Progenitor cell of endocrine pancreas (in vitro differentiated cells): Measurements from ENCODE around the gene AGPAT4. TPM values are rescaled to one million over a fixed set of nuclear protein-coding genes. Genes with fewer than 3 reads are reported as not detected.

Source experiments
- DNase-seq: peaks from one replicate; pipeline ENCODE4 v3.0.0; 2021; ENCODE audit warnings: low spot score; ENCODE audit not compliant: unreplicated experiment
- H3K27ac Mint-ChIP-seq: 2 replicates; pipeline ENCODE4 v1.8.0; 2021; ENCODE audit warnings: mild to moderate bottlenecking, moderate library complexity, mixed read lengths
- H3K27me3 Mint-ChIP-seq: 2 replicates; pipeline ENCODE4 v1.8.0; 2021; ENCODE audit warnings: mixed read lengths
- H3K36me3 Mint-ChIP-seq: 2 replicates; pipeline ENCODE4 v1.8.0; 2022; ENCODE audit warnings: mixed read lengths; ENCODE audit not compliant: insufficient read depth
- H3K4me1 Mint-ChIP-seq: 2 replicates; pipeline ENCODE4 v1.8.0; 2021; ENCODE audit warnings: low read depth, mixed read lengths
- H3K4me3 Mint-ChIP-seq: 2 replicates; pipeline ENCODE4 v1.8.0; 2021; ENCODE audit warnings: low read depth, mild to moderate bottlenecking, moderate library complexity, mixed read lengths
- H3K9me3 Mint-ChIP-seq: 2 replicates; pipeline ENCODE4 v1.8.0; 2021; ENCODE audit warnings: low read depth, mixed read lengths
- total RNA-seq: library from RNA; stranded (reverse); gene quantifications from 2 replicates; pipeline ENCODE4 v1.2.1, GENCODE V29; 2021
- TF ChIP-seq, protein P1 (sequence below): fragments of 200-600 bp; sonication (generic); IDR thresholded peaks from one replicate; pipeline ENCODE4 v1.5.0; 2021; ENCODE audit warnings: antibody characterized with exemption, mild to moderate bottlenecking; ENCODE audit not compliant: unreplicated experiment

Gene AGPAT4
- total RNA-seq, 1 donor from 2014 or later = 43.7 TPM

DNA sequence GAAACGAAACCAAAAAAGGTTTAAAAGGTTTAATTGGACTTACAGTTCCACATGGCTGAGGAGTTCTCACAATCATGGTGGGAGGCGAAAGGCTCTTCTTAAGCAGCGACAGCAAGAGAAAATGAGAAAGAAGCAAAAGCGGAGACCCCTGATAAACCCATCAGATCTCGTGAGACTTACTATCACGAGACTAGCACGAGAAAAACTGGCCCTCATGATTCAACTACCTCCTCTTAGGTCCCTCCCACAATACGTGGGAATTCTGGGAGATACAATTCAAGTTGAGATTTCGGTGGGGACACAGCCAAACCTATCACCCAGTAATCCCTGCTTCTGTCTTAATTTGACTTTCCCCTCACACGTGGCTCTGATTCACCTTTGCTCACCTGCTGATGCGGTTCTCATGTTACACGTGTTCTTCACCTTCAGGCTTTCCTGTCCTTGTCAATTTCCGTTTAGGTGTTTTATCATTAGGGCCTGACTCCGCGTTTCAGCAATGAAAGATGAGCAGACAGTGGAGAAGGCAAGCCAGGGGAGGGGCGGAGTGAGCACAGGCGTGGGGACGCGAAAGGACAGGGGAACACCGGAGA is 57.1 kb downstream of the AGPAT4 start:
- Mint-ChIP-seq H3K4me1 (no peaks in the 10 kb centered on the region), H3K27me3 (no peaks in the 10 kb centered on the region), H3K27ac (no peak overlapping the region), H3K9me3 (peaks cover 27% of the 10 kb centered on the region), H3K4me3 (no peak overlapping the region), H3K36me3 (peaks cover 53% of the 10 kb centered on the region)
- no peak for DNase-seq
- TF ChIP-seq, protein P1, sequence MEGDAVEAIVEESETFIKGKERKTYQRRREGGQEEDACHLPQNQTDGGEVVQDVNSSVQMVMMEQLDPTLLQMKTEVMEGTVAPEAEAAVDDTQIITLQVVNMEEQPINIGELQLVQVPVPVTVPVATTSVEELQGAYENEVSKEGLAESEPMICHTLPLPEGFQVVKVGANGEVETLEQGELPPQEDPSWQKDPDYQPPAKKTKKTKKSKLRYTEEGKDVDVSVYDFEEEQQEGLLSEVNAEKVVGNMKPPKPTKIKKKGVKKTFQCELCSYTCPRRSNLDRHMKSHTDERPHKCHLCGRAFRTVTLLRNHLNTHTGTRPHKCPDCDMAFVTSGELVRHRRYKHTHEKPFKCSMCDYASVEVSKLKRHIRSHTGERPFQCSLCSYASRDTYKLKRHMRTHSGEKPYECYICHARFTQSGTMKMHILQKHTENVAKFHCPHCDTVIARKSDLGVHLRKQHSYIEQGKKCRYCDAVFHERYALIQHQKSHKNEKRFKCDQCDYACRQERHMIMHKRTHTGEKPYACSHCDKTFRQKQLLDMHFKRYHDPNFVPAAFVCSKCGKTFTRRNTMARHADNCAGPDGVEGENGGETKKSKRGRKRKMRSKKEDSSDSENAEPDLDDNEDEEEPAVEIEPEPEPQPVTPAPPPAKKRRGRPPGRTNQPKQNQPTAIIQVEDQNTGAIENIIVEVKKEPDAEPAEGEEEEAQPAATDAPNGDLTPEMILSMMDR = no peak

DNA sequence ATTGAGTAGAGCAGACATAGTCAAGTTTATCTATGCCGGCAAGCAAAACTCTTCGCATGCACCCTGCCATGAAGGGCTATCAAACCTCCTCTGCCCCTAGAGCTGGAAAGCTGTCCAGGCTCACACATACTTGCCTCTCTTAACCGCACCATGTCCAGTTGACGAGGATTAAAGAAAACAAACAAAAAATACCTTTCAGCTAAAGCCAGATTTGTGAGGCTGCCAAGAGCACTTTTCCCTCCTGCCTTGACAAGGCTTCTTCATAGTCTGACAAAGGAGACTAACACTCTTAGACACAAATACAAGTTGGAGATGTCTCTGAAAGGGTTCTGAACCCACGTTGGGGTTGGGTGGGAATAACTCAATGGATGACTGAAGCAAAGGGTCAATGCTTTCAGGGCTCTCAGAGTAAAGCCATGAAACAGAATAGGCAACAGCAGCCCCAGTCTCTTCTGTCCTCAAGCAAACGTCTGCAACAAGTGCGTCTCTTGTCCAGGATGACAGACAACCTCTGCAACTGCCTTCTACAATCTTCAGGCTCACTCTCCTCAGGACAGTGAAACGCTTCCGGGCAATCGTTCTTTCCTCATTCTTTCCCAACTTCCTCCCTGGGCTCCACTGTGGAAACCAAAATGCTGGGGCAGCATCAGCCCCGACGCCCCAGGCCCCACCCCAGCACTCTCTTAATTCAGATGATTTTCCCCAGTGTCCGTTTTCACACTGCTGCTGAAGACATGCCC is 57.8 kb downstream of the AGPAT4 start:
- peaks cover 55% of the 10 kb centered on the region for H3K36me3 Mint-ChIP-seq
- no peak overlapping the region for H3K27ac Mint-ChIP-seq
- H3K4me3 Mint-ChIP-seq = no peak overlapping the region
- H3K9me3 Mint-ChIP-seq = peaks cover 31% of the 10 kb centered on the region
- TF ChIP-seq, protein P1 = no peak
- no peaks in the 10 kb centered on the region for H3K4me1 Mint-ChIP-seq
- no peaks in the 10 kb centered on the region for H3K27me3 Mint-ChIP-seq
- no peak for DNase-seq

DNA sequence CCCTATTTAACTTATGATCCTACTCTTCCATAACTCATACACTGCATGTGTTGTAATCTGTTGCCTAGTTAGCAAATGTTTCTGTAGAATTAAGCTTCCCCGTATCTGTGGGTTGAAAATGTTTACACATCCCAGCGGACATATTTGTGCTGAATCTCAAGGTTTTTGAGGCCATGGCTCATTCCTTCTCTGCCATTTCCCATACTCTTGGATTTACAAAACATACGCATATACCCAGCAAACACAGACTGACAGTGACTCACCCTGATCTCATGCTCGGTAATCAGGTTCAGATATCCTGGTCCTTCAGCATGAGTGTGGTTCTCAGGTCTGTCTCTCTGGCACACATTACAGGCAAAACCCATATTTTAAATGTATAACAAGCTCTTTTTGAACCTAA is 58.7 kb downstream of the AGPAT4 start:
- Mint-ChIP-seq H3K36me3 (peaks cover 59% of the 10 kb centered on the region), H3K27ac (no peak overlapping the region), H3K27me3 (no peaks in the 10 kb centered on the region), H3K4me1 (no peaks in the 10 kb centered on the region), H3K4me3 (no peak overlapping the region), H3K9me3 (peaks cover 33% of the 10 kb centered on the region)
- TF ChIP-seq, protein P1 = no peak
- DNase-seq = no peak

DNA sequence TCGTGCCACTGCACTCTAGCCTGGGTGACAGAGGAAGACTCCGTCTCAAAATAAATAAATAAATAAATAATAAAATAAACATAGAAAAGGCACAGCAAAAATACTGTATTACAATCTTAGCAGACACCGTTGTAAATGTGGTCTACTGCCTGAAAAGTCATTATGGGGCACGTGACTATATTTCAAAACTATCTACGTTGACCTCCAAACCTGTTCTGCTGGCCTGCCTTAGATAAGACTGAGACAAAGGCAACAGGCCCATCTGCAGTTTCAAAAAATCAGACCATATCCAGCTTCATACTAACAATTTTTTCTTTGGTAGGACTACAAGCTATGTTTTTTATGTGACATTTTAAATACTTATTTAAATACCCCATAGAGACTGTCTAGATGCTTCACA is 59.1 kb downstream of the AGPAT4 start:
- Mint-ChIP-seq H3K4me1 (no peaks in the 10 kb centered on the region), H3K27me3 (no peaks in the 10 kb centered on the region), H3K27ac (no peak overlapping the region), H3K4me3 (no peak overlapping the region), H3K9me3 (peaks cover 35% of the 10 kb centered on the region), H3K36me3 (peaks cover 61% of the 10 kb centered on the region)
- DNase-seq = no peak
- TF ChIP-seq, protein P1 = no peak

DNA sequence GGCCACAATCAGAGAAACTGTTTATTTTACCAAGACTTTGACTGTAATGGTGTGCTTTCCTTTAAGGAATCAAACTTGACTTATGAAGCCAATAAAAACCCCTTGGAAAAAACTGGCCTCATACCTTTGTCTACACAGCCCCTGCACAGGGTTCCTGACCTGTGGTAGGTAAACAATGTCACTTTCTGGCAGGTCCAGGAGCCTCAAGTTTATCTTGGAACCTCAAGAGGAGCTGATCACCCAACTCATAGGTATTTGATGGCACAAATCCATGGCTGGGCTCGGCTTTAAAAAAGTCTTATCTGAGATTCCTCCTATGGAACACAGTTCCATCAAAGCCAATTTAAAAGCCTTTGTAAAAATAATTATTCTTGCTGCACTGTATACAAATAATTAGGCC is 61.0 kb downstream of the AGPAT4 start:
- Mint-ChIP-seq H3K4me3 (no peak overlapping the region), H3K27ac (no peak overlapping the region), H3K9me3 (peaks cover 46% of the 10 kb centered on the region), H3K27me3 (no peaks in the 10 kb centered on the region), H3K4me1 (peaks cover 3% of the 10 kb centered on the region), H3K36me3 (peaks cover 70% of the 10 kb centered on the region)
- no peak for DNase-seq
- TF ChIP-seq, protein P1 = no peak
